ENCODE results near the gene DDX51.

Gene DDX51

DNA sequence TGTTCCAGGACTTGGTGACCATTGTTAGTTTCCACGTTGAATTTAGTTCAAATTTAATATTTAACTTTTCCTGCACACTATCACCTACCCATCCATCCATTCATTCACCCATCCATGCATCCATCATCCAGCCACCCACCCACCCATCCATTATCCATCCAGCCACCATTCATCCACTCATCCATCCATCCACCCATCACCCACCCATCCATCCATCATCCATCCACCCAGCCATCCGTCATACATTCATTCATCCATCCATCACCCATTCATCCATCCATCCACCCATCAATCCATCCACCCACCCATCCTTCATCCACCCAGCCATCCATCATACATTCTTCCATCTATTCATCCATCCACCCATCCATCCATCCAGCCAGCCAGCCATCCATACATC is 22.0 kb upstream of the DDX51 start:
- DNase-seq = no peak

DNA sequence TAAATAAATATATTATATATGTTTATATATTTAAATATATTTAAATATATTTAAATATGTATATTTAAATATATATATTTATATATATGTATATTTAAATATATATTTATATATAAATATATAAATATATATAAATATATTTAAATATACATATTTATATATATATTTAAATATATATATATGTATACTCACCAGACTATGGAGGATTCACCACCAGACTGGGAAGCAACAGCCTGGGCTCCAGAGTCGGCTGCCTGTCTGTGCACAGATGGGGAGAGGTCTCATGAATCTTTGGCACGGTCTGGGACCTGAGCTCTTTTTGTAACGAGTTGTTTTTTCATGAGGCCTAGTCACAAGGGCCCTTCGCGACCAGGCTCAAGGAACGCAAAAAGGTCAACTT is 21.5 kb upstream of the DDX51 start:
- no peak for DNase-seq

DNA sequence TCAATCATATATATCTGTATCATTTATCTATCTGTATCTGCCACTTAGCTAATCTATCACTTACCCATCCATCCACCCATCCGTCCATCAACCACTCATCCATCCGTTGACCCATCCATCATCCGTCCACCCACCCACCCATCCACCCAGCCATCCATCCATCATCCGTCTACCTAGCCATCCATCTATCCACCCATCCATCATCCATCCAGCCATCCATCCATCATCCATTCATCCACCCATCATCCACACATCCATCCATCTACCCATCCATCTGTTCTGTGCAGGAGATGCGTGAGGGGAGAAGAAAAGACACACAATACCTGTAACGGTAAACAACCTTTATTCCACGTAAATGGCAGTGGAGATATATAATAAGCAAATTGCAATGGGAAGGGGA is 20.3 kb upstream of the DDX51 start:
- no peak for DNase-seq

DNA sequence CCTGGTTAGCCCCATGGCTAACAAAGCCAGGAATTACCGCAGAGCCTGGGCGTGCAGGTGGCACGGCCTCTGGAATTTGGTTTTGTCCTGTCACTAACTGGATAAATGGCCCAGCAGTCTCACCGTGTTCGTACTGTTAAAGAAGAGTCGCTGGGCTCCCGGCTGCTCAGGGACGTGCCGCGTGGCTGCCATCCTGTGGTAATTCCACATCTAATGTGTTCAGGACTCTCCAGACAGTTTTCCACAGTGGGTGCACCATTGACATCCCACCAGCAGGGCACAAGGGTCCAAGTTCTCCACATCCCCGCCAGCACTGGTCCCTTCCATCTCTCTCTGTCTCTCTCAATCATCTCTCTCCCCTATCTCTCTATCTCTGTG is 19.8 kb upstream of the DDX51 start:
- DNase-seq = no peak

- DNase-seq = no peak
These were observed 19.2 kb upstream of the DDX51 start for GRCh38 chr12:132163041-132163910.

DNA sequence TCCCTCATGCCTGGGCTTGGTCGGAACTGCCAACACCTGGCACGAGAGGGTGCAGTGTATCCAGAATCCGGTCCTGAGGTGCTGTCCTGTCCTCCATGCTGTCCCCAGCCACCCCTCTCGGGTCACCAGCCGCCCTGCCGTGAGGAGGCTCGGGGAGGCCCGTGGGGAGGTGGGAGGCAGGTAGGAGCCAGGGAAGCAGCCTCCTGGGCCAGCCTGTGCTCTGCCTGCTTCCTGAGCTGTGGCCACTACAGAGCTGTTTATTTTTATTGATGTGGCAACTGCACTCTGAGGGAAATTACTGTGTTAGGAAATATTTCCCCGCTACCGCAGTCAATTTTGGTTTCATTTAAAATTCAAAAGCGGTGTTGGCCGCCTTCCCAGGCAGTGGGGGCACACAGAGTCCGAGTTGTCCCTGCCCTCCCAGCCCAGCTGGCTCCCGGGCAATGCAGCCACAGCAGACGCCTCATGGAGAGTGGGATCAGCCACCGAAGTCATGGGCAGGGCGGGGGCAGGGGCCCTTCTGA is 18.5 kb upstream of the DDX51 start:
- peak; percentile 25 for DNase-seq

DNA sequence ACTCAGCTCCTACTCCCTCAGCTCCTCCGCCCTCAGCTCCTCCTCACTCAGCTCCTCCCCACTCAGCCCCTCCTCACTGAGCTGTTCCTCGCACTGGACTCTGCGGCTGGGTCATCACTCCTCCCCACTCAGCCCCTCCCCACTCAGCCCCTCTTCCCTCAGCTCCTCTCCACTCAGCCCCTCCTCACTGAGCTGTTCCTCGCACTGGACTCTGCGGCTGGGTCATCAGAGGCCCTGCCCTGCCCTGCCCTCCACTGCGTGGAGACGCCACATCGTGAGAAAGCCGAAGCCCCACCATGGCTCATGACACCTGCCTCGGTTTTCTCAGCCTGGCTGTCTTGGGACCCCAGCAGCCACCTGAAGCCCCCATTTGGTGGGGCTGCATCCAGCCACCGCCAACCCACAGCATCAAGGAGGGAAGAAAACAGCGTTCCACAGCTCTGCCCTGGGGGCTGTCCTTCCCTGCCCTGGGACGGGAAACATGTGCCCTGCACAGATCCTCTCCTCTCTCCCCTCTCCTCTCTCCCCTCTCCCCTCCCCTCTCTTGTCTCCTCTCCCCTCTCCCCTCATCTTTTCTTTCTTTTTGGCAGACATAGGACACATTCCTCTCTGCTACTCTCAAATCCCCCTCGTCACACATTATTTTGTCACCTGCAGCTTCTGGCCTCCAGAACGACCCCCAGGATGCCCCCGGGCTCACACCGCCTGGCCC is 17.8 kb upstream of the DDX51 start:
- no peak for DNase-seq

GRCh38 chr12:132161036-132161781 is 17.1 kb upstream of the DDX51 start:
- DNase-seq = no peak

- no peak for DNase-seq
These were observed 16.5 kb upstream of the DDX51 start for GRCh38 chr12:132160601-132161035.

- no peak for DNase-seq
These were observed 15.9 kb upstream of the DDX51 start for GRCh38 chr12:132160016-132160415.

- no peak for DNase-seq
These were observed 15.5 kb upstream of the DDX51 start for GRCh38 chr12:132159555-132160003.

DNA sequence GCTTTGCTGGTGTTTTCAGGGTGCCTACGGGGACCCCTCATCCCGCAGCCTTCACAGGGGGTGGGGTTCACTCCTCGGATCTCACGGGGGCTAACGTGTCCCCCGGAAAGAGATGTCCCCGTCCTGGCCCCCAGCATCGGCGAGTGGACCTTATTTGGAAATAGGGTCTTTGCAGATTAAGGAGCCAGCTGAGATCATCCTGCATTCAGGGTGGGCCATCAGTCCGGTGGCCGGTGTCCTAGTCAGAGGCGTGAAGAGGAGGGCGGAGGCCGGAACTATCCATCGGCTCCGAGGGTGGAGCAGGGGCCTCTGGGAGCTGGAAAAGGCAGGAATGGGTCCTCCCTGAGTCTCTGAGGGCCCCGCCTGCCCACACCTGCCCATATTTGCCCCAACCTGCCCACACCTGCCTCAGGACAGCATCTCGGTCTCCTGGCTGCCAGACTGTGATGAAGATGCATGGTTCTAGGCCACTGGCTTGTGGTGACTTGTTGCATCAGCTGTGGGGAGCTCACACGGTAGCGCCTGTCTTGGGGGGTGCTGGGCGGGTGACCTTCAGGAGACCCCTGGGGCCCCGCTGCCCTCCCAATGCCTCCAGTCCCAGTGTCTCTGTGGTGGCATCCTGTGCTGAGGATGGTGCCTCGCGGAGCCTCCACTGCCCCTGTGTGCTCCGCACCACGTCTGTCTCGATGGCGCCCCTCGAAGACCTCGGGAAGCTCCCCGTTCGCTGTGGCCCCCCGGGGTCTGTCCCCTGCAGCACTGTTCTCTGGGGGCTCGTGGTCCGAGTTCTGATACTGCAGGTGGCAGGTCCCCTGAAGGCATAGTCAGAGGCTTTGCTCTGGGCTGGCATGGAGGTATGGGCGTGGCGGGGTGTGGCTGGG is 14.8 kb upstream of the DDX51 start:
- DNase-seq = no peak

DNA sequence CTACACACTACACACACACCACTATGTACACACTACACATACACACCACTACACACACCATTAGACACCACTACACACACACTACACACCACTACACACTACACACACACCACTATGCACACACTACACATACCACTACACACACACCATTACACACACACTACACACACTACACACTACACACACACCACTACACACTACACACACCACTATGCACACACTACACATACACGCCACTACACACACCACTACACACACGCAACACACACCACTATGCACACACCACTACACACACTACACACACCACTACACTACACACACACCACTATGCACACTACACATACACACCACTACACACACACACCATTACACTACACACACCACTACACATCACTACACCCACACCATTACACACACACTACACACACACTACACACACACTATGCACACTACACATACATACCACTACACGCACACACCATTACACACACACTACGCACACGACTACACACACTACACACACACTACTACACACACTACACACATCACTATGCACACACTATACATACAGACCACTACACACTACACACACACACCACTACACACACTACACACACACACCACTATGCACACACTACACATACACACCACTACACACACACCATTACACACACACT is 13.8 kb upstream of the DDX51 start:
- DNase-seq = no peak

DNA sequence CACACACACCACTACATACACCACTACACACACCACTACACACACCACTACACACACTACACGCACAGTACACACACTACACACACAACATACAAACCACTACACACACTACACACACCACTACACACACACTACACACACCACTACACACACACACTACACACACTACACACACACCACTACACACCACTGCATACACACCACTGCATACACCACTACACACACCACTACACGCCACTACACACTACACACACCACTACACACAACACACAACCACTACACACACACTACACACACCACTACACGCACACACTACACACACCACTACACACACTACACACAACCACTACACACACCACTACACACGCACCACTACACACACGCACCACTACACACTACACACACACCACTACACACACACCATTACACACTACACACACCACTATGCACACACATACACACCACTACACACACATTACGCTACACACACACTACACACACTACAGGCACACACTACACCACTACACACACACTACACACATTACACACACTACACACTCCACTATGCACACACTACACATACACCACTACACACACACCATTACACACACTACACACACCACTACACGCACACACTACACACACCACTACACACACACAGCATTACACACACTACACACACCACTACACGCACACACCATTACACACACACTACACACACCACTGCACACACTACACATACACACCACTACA is 12.6 kb upstream of the DDX51 start:
- no peak for DNase-seq

GRCh38 chr12:132155771-132156572 is 11.9 kb upstream of the DDX51 start:
- no peak for DNase-seq

DNA sequence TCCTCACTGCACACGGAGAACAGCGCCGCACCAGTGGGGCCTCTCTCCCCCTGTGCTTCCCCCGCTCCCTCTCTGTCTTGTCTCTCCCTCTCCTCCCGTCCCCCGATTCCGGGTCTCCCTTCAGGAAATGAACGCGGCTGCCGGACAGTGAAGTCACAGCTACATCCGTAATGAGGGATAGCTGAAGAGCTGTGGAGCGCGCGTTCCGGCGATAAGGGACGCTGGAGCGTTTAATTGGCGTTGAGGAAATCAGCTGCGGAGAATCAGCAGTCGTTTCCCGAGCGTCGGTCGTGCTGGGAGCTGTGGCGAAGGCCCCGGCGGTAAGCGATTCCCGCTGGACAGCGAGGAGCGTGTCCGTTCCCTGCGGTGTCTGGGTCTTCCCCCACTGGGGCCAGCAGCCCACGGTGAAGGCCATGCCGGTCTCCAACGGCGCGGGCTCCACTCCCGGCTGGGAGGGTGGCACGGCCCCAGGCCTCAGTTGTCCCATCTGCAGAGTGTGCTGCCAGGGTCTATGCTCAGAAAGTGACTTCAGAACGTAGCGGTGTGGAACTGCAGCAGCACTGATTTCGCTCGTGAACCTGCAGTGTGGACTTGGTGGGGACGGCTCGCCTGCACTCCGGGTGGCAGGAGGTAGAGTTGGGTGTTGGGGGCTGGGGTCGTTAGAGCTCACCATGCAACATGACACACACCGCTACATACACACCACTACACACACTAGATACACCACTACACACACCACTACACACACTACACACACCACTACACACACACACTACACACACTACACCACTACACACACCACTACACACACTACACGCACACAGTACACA is 11.0 kb upstream of the DDX51 start:
- DNase-seq = no peak

GRCh38 chr12:132154341-132154761 is 10.2 kb upstream of the DDX51 start:
- no peak for DNase-seq

- DNase-seq = peak; percentile 54
These were observed 9.6 kb upstream of the DDX51 start for GRCh38 chr12:132153501-132154340.

Measured in midbrain (tissue), 1 donor.